Common myeloid progenitor, CD34-positive (primary cell): ENCODE results near the gene RAX2.
A peak's percentile ranks its signal among the peaks of the same experiment; 100 is the strongest.

Source experiments
- CTCF ChIA-PET: fragments of 350-600 bp; sonication (Branson Sonifier 250); formaldehyde crosslinking; loops from one replicate; lab custom pipeline; 2021; ENCODE audit warnings: antibody characterized with exemption; lab: Charles Lee
- POLR2A ChIA-PET: fragments of 350-600 bp; sonication (Branson Sonifier 250); formaldehyde crosslinking; loops from one replicate; lab custom pipeline; 2021; ENCODE audit warnings: antibody characterized with exemption; lab: Charles Lee
- DNase-seq, 3 donors: peaks; one replicate each; pipeline versions ENCODE4 v3.0.0 to v3.0.0-alpha.2; 2013
- H3K27ac ChIP-seq, 2 experiments: 1 replicate in 1 of 2; 2 replicates in 1 of 2; pipeline ENCODE4 v1.7.0; 2013; ENCODE audit warnings: inconsistent platforms in 2 of 2, low read length in 2 of 2, mild to moderate bottlenecking in 2 of 2, low read depth in 1 of 2, moderate library complexity in 1 of 2; ENCODE audit not compliant: severe bottlenecking in 2 of 2, insufficient read depth in 1 of 2, poor library complexity in 1 of 2
- H3K27me3 ChIP-seq, 5 experiments: replicated peaks in 2 of 5; 1 replicate in 3 of 5; 2 replicates in 2 of 5; pipeline versions ENCODE4 v1.6.1 to v1.7.0; 2013; ENCODE audit warnings: low read length in 4 of 5, mild to moderate bottlenecking in 2 of 5, moderate library complexity in 2 of 5, inconsistent platforms in 1 of 5; ENCODE audit not compliant: insufficient read depth in 5 of 5, control insufficient read depth in 4 of 5
- H3K36me3 ChIP-seq, 4 experiments: 1 replicate in 2 of 4; 2 replicates in 2 of 4; pipeline versions ENCODE4 v1.6.1 to v1.7.0; 2013; ENCODE audit warnings: low read length in 3 of 4, control low read depth in 1 of 4, mild to moderate bottlenecking in 1 of 4; ENCODE audit not compliant: control insufficient read depth in 4 of 4, insufficient read depth in 4 of 4
- H3K4me1 ChIP-seq, 4 experiments: 1 replicate in 3 of 4; 2 replicates in 1 of 4; pipeline versions ENCODE4 v1.6.1 to v1.7.1; 2013; ENCODE audit warnings: low read length in 3 of 4, mild to moderate bottlenecking in 3 of 4, control low read depth in 1 of 4, inconsistent platforms in 1 of 4, moderate library complexity in 1 of 4; ENCODE audit not compliant: control insufficient read depth in 4 of 4, insufficient read depth in 4 of 4; ENCODE audit errors: control extremely low read depth in 1 of 4
- H3K4me3 ChIP-seq, 7 experiments: 1 replicate in 4 of 7; 2 replicates in 3 of 7; pipeline versions ENCODE4 v1.5.1 to v1.7.0; 2013; ENCODE audit warnings: mild to moderate bottlenecking in 7 of 7, low read length in 6 of 7, moderate library complexity in 6 of 7, inconsistent platforms in 2 of 7, low read depth in 2 of 7, control low read depth in 1 of 7; ENCODE audit not compliant: insufficient read depth in 4 of 7, control insufficient read depth in 1 of 7; ENCODE audit errors: extremely low read depth in 1 of 7
- H3K9me3 ChIP-seq, 5 experiments: 1 replicate in 4 of 5; 2 replicates in 1 of 5; pipeline versions ENCODE4 v1.6.1 to v1.7.1; 2013; ENCODE audit warnings: low read length in 4 of 5, mild to moderate bottlenecking in 2 of 5, inconsistent platforms in 1 of 5, low read depth in 1 of 5, moderate library complexity in 1 of 5; ENCODE audit not compliant: control insufficient read depth in 4 of 5, insufficient read depth in 2 of 5; ENCODE audit errors: control extremely low read depth in 1 of 5
- WGBS: methylation state at CpG from one replicate; pipeline ENCODE4 v1.1.5; 2013; ENCODE audit not compliant: insufficient coverage; 5-methylcytosine and 5-hydroxymethylcytosine counted together

The RAX2 gene

GRCh38 chr19:3803114-3803888 is 31.3 kb upstream of the RAX2 start:
- no peak for DNase-seq
- WGBS, result 88% methylated on average over 10 of the region's 24 CpGs
- Histone ChIP-seq H3K27me3 (peaks cover 0 to 25% (median 9%) of the 10 kb centered on the region in 5 experiments), H3K4me1 (peaks cover 0 to 23% (median 14%) of the 10 kb centered on the region in 4 experiments), H3K9me3 (no peaks in the 10 kb centered on the region), H3K27ac (no peak overlapping the region), H3K4me3 (no peak overlapping the region), H3K36me3 (no peaks in the 10 kb centered on the region)
- ChIA-PET CTCF (interaction anchor here (1.4 kb wide), 1 partner anchor 15 kb away, joined by 5 read pairs; no protein-coding TSS in a partner anchor), POLR2A (no interaction called here)

GRCh38 chr19:3801412-3802096 is 29.5 kb upstream of the RAX2 start:
- Histone ChIP-seq H3K4me3 (peak overlapping the region in 3 of 7 experiments; percentile 40 to 43 (median 42)), H3K4me1 (peaks cover 0 to 23% (median 15%) of the 10 kb centered on the region in 4 experiments), H3K27ac (no peak overlapping the region), H3K36me3 (no peaks in the 10 kb centered on the region), H3K27me3 (peaks cover 0 to 25% (median 9%) of the 10 kb centered on the region in 5 experiments), H3K9me3 (peaks cover 0 to 5% (median 4%) of the 10 kb centered on the region in 5 experiments)
- peak in 2 of 3 donors; percentile 63 to 64 for DNase-seq
- ChIA-PET POLR2A (no interaction called here), CTCF (no interaction called here)
- under 1% methylated on average over 40 of the region's 46 CpGs for WGBS

- H3K4me3 ChIP-seq, result peak overlapping the region in 1 of 7 experiments; percentile 43
- ChIA-PET CTCF (no interaction called here), POLR2A (no interaction called here)
- H3K27me3 ChIP-seq, result peaks cover 0 to 25% (median 9%) of the 10 kb centered on the region in 5 experiments
- H3K36me3 ChIP-seq, result no peaks in the 10 kb centered on the region
- peaks cover 0 to 10% (median 7%) of the 10 kb centered on the region in 5 experiments for H3K9me3 ChIP-seq
- WGBS, result 26% methylated on average over 18 of the region's 21 CpGs
- no peak for DNase-seq
- peaks cover 0 to 23% (median 15%) of the 10 kb centered on the region in 4 experiments for H3K4me1 ChIP-seq
- no peak overlapping the region for H3K27ac ChIP-seq
These were observed 29.0 kb upstream of the RAX2 start for GRCh38 chr19:3800996-3801395.

DNA sequence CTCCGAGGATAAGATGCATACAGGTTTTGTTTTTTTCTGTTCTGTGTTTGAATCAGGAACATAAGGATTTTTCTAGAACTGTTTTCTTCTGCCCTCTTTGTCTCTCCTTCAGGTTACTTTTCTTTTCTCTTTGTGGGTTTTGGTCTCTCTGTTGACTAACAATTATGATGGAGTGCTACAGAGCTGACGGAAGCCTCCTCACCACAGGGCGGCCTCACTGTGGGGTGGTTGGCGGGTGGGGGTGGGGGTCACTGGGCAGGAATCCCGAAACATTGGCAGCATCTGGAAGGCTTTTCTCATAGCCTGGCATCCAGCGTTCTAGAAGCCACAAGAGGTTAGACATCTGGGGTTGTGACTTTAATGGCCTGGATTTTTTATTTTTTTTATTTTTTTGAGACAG is 26.1 kb upstream of the RAX2 start:
- ChIA-PET CTCF (interaction anchor here (1.0 to 1.4 kb wide), 3 partner anchors 24 to 49 kb away, joined by 3 to 4 read pairs (median 3); partner anchors contain the start of gene MRPL54), POLR2A (interaction anchor here (0.7 to 1.5 kb wide), 3 partner anchors 9 to 36 kb away, joined by 3 to 10 read pairs (median 4); partner anchors contain the start of gene MRPL54)
- no peak overlapping the region for H3K27ac ChIP-seq
- WGBS, result 20% methylated on average over 6 of the region's 6 CpGs
- H3K9me3 ChIP-seq, result peaks cover 0 to 10% (median 7%) of the 10 kb centered on the region in 5 experiments
- H3K4me1 ChIP-seq, result peaks cover 0 to 22% (median 14%) of the 10 kb centered on the region in 4 experiments
- H3K27me3 ChIP-seq, result peaks cover 0 to 25% (median 9%) of the 10 kb centered on the region in 5 experiments
- H3K36me3 ChIP-seq, result no peaks in the 10 kb centered on the region
- DNase-seq, result peak; percentile 58 to 83 (median 79)
- H3K4me3 ChIP-seq, result no peak overlapping the region

DNA sequence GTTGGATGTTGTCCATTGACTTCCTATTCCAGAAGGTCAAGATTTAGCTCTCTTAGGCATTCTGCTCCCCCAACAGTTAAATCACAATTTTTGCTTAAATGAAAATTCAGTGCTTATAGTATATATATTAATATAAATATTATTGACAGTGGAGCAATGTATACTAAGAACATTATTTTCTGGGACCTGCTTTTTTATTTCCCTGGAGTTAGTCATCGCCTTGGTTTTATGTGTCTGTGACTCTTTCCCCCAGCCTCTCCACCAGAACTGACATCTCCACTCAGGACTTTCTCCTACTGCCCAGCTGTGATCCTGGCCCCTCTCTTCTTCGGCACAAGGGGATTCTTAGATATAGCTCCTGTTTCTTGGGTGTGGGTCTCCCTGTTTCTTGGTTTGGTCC is 24.3 kb upstream of the RAX2 start:
- H3K4me1 ChIP-seq, result peaks cover 0 to 15% (median 5%) of the 10 kb centered on the region in 4 experiments
- no peak for DNase-seq
- 91% methylated on average over 1 of the region's 2 CpGs for WGBS
- ChIA-PET POLR2A (no interaction called here), CTCF (interaction anchor here (0.8 to 2.0 kb wide), 3 partner anchors 12 to 53 kb away, joined by 3 to 7 read pairs (median 6); no protein-coding TSS in a partner anchor)
- H3K27me3 ChIP-seq, result peaks cover 0 to 13% (median 6%) of the 10 kb centered on the region in 5 experiments
- peaks cover 0 to 10% (median 7%) of the 10 kb centered on the region in 5 experiments for H3K9me3 ChIP-seq
- no peaks in the 10 kb centered on the region for H3K36me3 ChIP-seq
- no peak overlapping the region for H3K4me3 ChIP-seq
- no peak overlapping the region for H3K27ac ChIP-seq

- H3K4me3 ChIP-seq, result no peak overlapping the region
- DNase-seq, result no peak
- no peak overlapping the region for H3K27ac ChIP-seq
- ChIA-PET POLR2A (no interaction called here), CTCF (interaction anchor here (0.7 to 1.8 kb wide), 3 partner anchors 10 to 41 kb away, joined by 3 to 7 read pairs (median 3); no protein-coding TSS in a partner anchor)
- no peaks in the 10 kb centered on the region for H3K27me3 ChIP-seq
- WGBS, result 98% methylated on average over 3 of the region's 3 CpGs
- H3K36me3 ChIP-seq, result no peaks in the 10 kb centered on the region
- peaks cover 0 to 11% (median 0%) of the 10 kb centered on the region in 4 experiments for H3K4me1 ChIP-seq
- H3K9me3 ChIP-seq, result peaks cover 0 to 14% (median 7%) of the 10 kb centered on the region in 5 experiments
These were observed 21.8 kb upstream of the RAX2 start for GRCh38 chr19:3793799-3794198.
